HG03565 (cell line): Measurements from ENCODE around the gene IGF1R.

Experiments
- ATAC-seq: cut with Tn5 transposase; IDR thresholded peaks from one replicate; pipeline ENCODE4 v1.9.1; 2021; ENCODE audit warnings: mild to moderate bottlenecking, moderate library complexity; ENCODE audit not compliant: unreplicated experiment

The IGF1R gene

GRCh38 chr15:98700519-98700918, 52.2 kb downstream of the IGF1R start:
- no peak for ATAC-seq

DNA sequence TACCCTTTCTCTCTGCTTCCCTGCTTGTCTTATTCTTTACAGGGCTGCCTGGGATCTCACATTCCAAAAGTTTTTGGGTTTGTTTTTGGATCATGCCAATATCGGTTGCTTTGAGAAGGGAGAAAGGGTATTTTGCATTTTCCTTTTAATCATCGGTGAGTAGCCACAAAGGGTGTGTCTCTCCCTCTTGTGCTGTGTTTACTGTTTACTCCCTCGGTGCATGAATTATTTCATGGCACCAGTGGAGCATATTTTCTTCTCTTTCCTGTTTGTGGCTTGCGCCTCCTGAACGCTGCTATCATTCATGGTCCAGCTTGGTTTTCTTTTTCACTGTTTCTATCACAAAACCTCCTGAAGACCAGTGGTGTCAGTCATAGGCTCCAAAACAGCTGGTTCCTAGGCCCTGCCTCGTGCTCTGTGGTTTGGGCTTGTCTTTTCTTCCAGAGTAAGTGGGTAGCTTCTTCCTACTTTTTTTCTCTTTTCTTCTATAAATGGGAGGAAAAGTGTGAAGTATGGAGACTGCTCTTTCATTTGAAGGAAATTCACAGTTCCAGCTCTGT, 54.9 kb downstream of the IGF1R start:
- ATAC-seq, result no peak

DNA sequence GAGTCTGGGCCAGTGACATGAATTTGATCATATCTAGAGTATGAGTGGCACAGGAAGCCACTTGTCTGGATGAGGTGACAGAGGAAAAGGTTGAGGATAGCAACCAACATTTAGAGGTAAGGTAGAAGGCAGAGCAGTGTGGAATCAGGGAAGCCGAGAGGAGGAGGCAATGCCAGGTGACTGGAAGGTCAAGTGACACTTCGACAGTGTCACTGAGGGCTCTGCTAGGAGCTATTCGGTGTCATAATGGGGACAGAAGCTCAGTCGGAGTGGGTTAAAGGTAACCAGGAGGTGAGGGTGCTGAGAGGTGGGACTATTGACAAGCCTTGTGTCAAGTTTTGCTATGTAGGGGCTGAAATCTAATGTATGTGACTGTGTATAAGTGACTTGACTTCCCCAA, 56.7 kb downstream of the IGF1R start:
- ATAC-seq, result no peak

GRCh38 chr15:98706387-98706786, 58.0 kb downstream of the IGF1R start:
- no peak for ATAC-seq

DNA sequence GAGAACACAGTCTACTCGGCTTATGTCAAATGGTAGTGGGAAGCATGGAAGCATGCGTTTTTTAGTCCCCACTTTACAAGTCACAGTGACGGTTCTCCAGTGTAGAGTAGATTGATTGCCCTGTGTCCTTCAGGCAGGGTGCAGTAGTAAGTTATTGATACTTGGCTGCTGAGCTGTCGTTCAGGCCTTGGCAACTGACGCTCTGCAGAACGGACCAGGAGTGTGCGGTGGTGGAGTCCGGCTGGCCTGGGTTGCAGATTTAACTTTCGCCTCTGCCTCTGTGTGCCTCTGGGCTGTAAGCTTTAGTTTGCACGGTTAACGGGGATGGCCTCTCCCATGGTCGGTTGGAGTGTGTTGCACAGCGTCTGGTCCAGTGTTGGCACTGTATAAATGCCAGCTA, 58.6 kb downstream of the IGF1R start:
- no peak for ATAC-seq

DNA sequence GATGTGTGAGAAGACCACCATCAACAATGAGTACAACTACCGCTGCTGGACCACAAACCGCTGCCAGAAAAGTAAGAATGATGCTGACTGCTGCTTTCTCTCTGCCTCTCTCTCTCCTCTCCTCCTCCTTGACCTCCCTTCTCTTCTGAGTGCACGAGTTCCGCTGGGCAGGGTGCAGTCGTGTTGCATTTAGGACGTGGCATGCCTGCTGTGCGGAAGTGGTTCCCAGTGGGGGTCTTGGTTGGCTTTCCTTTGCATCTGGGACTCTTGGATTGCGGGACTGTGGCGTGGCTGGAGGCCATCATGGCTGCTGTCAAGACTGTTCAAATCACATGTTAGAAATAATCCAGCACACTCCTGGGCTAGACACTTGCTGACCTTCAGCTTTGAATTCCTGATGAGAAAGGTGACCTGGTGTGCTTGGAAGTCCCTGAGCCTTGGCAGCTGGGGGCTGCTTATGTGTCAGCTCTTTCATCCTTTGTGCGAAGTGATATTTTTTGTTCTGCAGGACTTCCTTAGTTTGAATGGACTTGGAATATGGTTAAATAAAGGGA, 59.8 kb downstream of the IGF1R start:
- no peak for ATAC-seq

GRCh38 chr15:98711810-98712209, 63.5 kb downstream of the IGF1R start:
- ATAC-seq, result no peak

DNA sequence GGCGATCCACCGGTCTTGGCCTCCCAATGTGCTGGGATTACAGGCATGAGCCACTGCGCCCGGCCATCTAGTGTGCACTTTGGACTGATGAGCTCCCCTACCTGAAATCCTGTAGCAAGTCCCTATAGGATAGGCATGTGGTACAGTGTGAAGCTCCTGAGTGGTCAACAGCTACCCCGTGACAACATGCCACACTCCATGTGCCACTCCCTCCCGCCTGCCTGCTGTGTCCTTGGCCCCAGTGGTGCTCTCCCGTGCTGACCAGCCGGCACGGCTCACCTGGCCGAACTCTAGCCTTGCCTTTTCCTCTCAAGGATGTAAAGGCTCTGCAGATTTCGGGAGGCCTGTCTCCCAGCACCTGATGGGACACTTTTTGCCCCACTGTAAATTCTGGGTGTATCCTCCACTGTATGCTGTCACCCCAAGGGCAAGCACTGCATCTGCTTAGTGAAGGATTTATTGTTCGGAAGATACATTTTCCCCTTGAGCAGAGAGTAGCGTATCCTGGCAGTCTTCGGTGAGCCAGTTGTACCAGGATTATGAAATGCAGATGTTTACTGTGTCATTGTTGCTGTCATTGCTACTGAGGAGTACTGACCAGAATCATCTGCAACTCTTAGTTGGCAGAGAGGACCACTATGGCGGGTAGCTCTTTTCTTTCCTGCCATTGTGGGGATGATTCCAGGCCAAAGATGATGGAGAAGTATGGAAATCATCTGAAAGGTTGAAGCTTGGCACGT, 64.7 kb downstream of the IGF1R start:
- ATAC-seq, result no peak

GRCh38 chr15:98713585-98714001, 65.3 kb downstream of the IGF1R start:
- peak; percentile 63 for ATAC-seq

DNA sequence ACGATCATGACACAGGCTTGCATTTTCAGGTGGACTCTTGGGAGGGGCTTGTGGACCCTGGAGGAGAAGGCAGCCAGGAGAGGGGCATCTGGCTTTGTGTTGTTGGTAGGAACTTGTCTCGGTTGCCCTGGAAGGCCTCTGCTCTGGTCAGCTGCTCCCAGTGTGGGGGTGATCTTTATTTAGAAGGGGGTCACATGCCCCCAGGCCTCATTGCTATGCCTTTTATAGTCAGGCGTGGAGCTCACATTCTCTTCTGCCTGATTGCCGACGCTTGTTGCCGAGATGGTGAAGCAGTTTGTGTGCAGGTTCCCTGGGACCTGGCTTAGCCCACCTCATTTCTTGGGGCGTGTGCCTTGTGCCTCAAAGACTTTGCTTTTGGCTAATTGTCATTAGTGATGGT, 66.6 kb downstream of the IGF1R start:
- no peak for ATAC-seq

DNA sequence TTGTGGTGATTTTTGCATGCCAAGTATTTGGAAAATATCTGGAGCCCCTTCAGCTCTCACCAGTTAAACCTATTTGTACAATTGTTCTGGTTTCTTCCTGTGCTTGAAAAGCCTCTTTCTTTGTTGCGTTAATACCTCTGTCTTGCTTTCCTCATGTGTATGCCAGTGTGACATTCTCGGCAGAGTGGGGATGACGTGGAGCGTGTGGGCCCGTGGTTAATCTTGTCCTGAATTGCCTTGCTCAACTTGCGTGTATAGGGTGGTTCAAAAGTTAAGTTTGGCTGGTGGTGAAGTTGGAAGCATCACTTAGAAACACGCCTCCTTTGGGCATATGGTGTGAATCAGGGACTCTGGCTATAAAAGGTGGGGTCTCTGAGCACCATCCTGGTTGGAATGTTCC, 67.1 kb downstream of the IGF1R start:
- no peak for ATAC-seq

DNA sequence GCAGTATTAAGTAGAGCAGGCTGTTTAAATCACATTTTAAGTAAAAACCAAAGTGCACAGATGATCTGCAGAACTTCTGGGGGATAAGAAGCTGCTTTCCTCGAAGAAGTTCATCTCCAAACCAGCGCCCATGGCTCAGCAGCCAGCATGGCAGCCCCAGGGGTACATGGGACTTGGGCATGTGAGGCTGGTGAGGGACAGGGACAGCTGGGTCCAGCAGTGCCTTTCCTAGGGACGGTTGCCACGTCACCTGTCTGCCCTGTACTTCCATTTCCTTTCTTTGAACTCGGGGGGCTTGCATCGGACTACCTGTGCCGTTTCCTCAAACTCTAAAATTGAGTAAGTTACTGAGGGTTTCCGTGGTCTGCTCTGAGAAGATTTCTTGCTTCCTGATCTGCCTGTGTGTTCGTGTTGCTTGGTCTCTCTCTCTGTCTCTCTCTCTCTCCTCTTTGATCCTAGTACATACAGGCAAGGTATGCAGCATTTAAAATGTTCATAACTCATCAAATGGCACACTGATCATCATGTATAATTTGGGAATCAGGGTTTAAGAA, 67.6 kb downstream of the IGF1R start:
- ATAC-seq, result no peak

DNA sequence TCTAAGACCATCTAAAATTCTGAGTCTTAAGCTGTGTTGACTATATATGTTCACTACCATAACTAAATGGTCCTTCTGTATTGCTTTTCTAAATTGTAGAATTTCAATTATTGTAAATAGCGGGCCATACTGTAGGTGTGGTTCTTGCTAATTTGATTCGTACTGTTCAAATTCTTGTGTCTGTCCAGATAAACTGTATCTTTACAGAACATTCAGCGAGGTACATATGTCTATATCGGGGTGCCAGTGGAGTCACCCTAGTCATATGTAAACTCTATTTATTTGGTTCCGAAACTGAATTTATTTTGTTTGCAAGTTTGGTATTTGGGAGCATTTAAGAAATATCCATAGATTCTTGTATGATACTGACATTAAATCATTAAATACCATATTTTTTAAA, 69.0 kb downstream of the IGF1R start:
- no peak for ATAC-seq

DNA sequence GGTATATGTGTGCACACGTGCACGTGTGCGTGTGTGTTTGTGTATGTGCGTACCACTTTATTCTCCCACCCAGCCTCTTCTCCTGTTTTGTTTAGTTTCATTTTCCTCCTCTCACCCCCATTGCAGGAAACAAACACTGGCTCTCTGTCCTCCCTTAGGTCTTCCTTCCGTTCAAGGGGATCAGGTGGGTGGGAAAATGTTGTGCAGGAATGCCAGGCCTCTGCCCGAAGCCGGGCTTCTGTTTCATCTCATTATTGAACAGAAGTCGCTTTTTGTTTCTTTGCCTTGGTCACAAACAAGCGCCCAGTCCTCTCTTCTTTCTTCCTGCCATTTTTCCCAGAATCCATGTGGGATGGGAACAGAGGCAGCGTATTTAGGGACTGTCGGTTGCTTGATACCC, 69.6 kb downstream of the IGF1R start:
- ATAC-seq, result no peak

GRCh38 chr15:98718426-98719136, 70.2 kb downstream of the IGF1R start:
- no peak for ATAC-seq

GRCh38 chr15:98719137-98719740, 70.9 kb downstream of the IGF1R start:
- ATAC-seq, result no peak

DNA sequence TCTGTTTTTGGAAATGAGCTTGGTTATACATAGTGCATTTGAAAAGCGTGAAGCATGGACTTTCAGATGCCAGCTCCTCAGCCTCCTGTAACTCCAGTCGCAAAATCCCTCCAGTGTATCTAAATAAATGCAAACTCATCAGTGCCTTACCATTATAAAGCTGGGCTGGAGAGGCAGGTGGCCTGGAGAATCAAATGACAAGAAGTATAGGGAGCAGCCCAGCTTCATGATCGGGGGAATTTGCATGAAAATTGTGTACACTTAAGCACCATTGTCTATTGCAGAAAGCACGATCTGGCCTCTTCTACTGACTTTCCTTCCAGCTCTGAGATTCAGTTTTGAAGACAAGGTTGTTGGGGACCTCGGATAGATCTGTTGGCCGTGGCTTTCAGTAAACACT, 71.7 kb downstream of the IGF1R start:
- ATAC-seq, result no peak

GRCh38 chr15:98720577-98721565, 72.5 kb downstream of the IGF1R start:
- no peak for ATAC-seq

- no peak for ATAC-seq
Observed at GRCh38 chr15:98722209-98722608, 73.9 kb downstream of the IGF1R start.

GRCh38 chr15:98722645-98723044, 74.3 kb downstream of the IGF1R start:
- no peak for ATAC-seq
